ENCODE data around the gene ERCC3. TPM values are rescaled to one million over a fixed set of nuclear protein-coding genes. Genes with fewer than 3 reads are reported as not detected.
"Not testable (repeated sequence)": the region's sequence is repeated elsewhere in the genome, so short reads cannot be mapped to it uniquely, and the experiment has no call there.

ERCC3 gene
- total and polyA plus RNA-seq, 4 donors, result 34.6 to 63.7 (median 52.0) TPM

GRCh38 chr2:127220102-127220767 lies 73.7 kb downstream of the ERCC3 start, which contains the start of gene CYP27C1:
Gene CYP27C1, minus strand, starts transcription at chr2:127220299. Its CDS starts 29 bp downstream, at chr2:127220270.
- no peaks in the 10 kb centered on the region for H3K36me3 ChIP-seq (ENCODE audit: control insufficient read depth, insufficient read depth, low read length)
- peak within 1 kb of the TSS; percentile 54 for H3K4me3 ChIP-seq (ENCODE audit: low read depth, low read length)
- peak in 3 of 6 donors; percentile 26 to 74 (median 67) for DNase-seq (ENCODE audit: low read depth in 4 of 6, low spot score in 6 of 6)
- peaks cover 19% of the 10 kb centered on the region for H3K4me1 ChIP-seq (ENCODE audit: control insufficient read depth, insufficient read depth, low read length)
- H3K27me3 ChIP-seq (ENCODE audit: control insufficient read depth, insufficient read depth, low read length), result peaks cover 7% of the 10 kb centered on the region
- 0% methylated on average over 34 of the region's 43 CpGs for WGBS (ENCODE audit: insufficient coverage)
- H3K27ac ChIP-seq (ENCODE audit: low read depth, low read length), result no peak within 1 kb of the TSS
- peaks cover 2% of the 10 kb centered on the region for H3K9me3 ChIP-seq (ENCODE audit: control insufficient read depth, insufficient read depth, low read length)

GRCh38 chr2:127219171-127220070 lies 74.5 kb downstream of the ERCC3 start:
- Histone ChIP-seq H3K27ac (ENCODE audit: low read depth, low read length) (no peak overlapping the region), H3K36me3 (ENCODE audit: control insufficient read depth, insufficient read depth, low read length) (no peaks in the 10 kb centered on the region), H3K27me3 (ENCODE audit: control insufficient read depth, insufficient read depth, low read length) (peaks cover 7% of the 10 kb centered on the region), H3K4me1 (ENCODE audit: control insufficient read depth, insufficient read depth, low read length) (peaks cover 19% of the 10 kb centered on the region), H3K9me3 (ENCODE audit: control insufficient read depth, insufficient read depth, low read length) (peaks cover 2% of the 10 kb centered on the region), H3K4me3 (ENCODE audit: low read depth, low read length) (peak overlapping the region; percentile 54)
- 0% methylated on average over 65 of the region's 71 CpGs for WGBS (ENCODE audit: insufficient coverage)
- DNase-seq (ENCODE audit: low read depth in 4 of 6, low spot score in 6 of 6), result peak in 3 of 6 donors; percentile 24 to 68 (median 55)

- peaks cover 19% of the 10 kb centered on the region for H3K4me1 ChIP-seq (ENCODE audit: control insufficient read depth, insufficient read depth, low read length)
- H3K36me3 ChIP-seq (ENCODE audit: control insufficient read depth, insufficient read depth, low read length), result no peaks in the 10 kb centered on the region
- H3K4me3 ChIP-seq (ENCODE audit: low read depth, low read length), result peak overlapping the region; percentile 54
- no peak overlapping the region for H3K27ac ChIP-seq (ENCODE audit: low read depth, low read length)
- H3K9me3 ChIP-seq (ENCODE audit: control insufficient read depth, insufficient read depth, low read length), result peaks cover 2% of the 10 kb centered on the region
- H3K27me3 ChIP-seq (ENCODE audit: control insufficient read depth, insufficient read depth, low read length), result peaks cover 7% of the 10 kb centered on the region
- WGBS (ENCODE audit: insufficient coverage), result under 1% methylated on average over 35 of the region's 35 CpGs
- DNase-seq (ENCODE audit: low read depth in 4 of 6, low spot score in 6 of 6), result no peak
Observed at GRCh38 chr2:127218812-127219170, 75.2 kb downstream of the ERCC3 start.

GRCh38 chr2:127217470-127218325 lies 76.2 kb downstream of the ERCC3 start:
- Histone ChIP-seq H3K4me3 (ENCODE audit: low read depth, low read length) (no peak overlapping the region), H3K27ac (ENCODE audit: low read depth, low read length) (no peak overlapping the region), H3K9me3 (ENCODE audit: control insufficient read depth, insufficient read depth, low read length) (peaks cover 2% of the 10 kb centered on the region), H3K4me1 (ENCODE audit: control insufficient read depth, insufficient read depth, low read length) (peaks cover 19% of the 10 kb centered on the region), H3K27me3 (ENCODE audit: control insufficient read depth, insufficient read depth, low read length) (peaks cover 7% of the 10 kb centered on the region), H3K36me3 (ENCODE audit: control insufficient read depth, insufficient read depth, low read length) (no peaks in the 10 kb centered on the region)
- DNase-seq (ENCODE audit: low read depth in 4 of 6, low spot score in 6 of 6), result no peak
- WGBS (ENCODE audit: insufficient coverage), result 100% methylated on average over 3 of the region's 14 CpGs

GRCh38 chr2:127216593-127216992 lies 77.4 kb downstream of the ERCC3 start:
- no CpG with 5 or more reads among the region's 1 CpG for whole genome bisulfite sequencing (ENCODE audit: insufficient coverage)
- DNase-seq (ENCODE audit: low read depth in 4 of 6, low spot score in 6 of 6), result no peak
- Histone ChIP-seq H3K27ac (ENCODE audit: low read depth, low read length) (no peak overlapping the region), H3K27me3 (ENCODE audit: control insufficient read depth, insufficient read depth, low read length) (peaks cover 7% of the 10 kb centered on the region), H3K4me1 (ENCODE audit: control insufficient read depth, insufficient read depth, low read length) (peaks cover 19% of the 10 kb centered on the region), H3K9me3 (ENCODE audit: control insufficient read depth, insufficient read depth, low read length) (peaks cover 2% of the 10 kb centered on the region), H3K36me3 (ENCODE audit: control insufficient read depth, insufficient read depth, low read length) (no peaks in the 10 kb centered on the region), H3K4me3 (ENCODE audit: low read depth, low read length) (no peak overlapping the region)

- no CpG with 5 or more reads among the region's 2 CpGs for WGBS (ENCODE audit: insufficient coverage)
- no peaks in the 10 kb centered on the region for H3K36me3 ChIP-seq (ENCODE audit: control insufficient read depth, insufficient read depth, low read length)
- H3K27me3 ChIP-seq (ENCODE audit: control insufficient read depth, insufficient read depth, low read length), result peaks cover 7% of the 10 kb centered on the region
- H3K9me3 ChIP-seq (ENCODE audit: control insufficient read depth, insufficient read depth, low read length), result peaks cover 2% of the 10 kb centered on the region
- no peak overlapping the region for H3K4me3 ChIP-seq (ENCODE audit: low read depth, low read length)
- no peak overlapping the region for H3K27ac ChIP-seq (ENCODE audit: low read depth, low read length)
- H3K4me1 ChIP-seq (ENCODE audit: control insufficient read depth, insufficient read depth, low read length), result peaks cover 17% of the 10 kb centered on the region
- DNase-seq (ENCODE audit: low read depth in 4 of 6, low spot score in 6 of 6), result no peak
Observed at GRCh38 chr2:127216095-127216494, 77.8 kb downstream of the ERCC3 start.

GRCh38 chr2:127214201-127214600 lies 79.7 kb downstream of the ERCC3 start:
- H3K27ac ChIP-seq (ENCODE audit: low read depth, low read length); H3K4me3 ChIP-seq (ENCODE audit: low read depth, low read length); H3K4me1 ChIP-seq (ENCODE audit: control insufficient read depth, insufficient read depth, low read length); H3K9me3 ChIP-seq (ENCODE audit: control insufficient read depth, insufficient read depth, low read length); H3K27me3 ChIP-seq (ENCODE audit: control insufficient read depth, insufficient read depth, low read length); H3K36me3 ChIP-seq (ENCODE audit: control insufficient read depth, insufficient read depth, low read length); DNase-seq (ENCODE audit: low read depth in 4 of 6, low spot score in 6 of 6): not testable (repeated sequence)
- WGBS (ENCODE audit: insufficient coverage), result no CpG with 5 or more reads among the region's 2 CpGs

- no peak overlapping the region for H3K27ac ChIP-seq (ENCODE audit: low read depth, low read length)
- WGBS (ENCODE audit: insufficient coverage), result 59% methylated on average over 2 of the region's 4 CpGs
- no peaks in the 10 kb centered on the region for H3K27me3 ChIP-seq (ENCODE audit: control insufficient read depth, insufficient read depth, low read length)
- peaks cover 10% of the 10 kb centered on the region for H3K4me1 ChIP-seq (ENCODE audit: control insufficient read depth, insufficient read depth, low read length)
- H3K36me3 ChIP-seq (ENCODE audit: control insufficient read depth, insufficient read depth, low read length), result peaks cover 3% of the 10 kb centered on the region
- H3K9me3 ChIP-seq (ENCODE audit: control insufficient read depth, insufficient read depth, low read length), result no peaks in the 10 kb centered on the region
- H3K4me3 ChIP-seq (ENCODE audit: low read depth, low read length), result no peak overlapping the region
- no peak for DNase-seq (ENCODE audit: low read depth in 4 of 6, low spot score in 6 of 6)
Observed at GRCh38 chr2:127208313-127208712, 85.6 kb downstream of the ERCC3 start.
